ENCODE data around the gene LINC00237.

LINC00237 gene

DNA sequence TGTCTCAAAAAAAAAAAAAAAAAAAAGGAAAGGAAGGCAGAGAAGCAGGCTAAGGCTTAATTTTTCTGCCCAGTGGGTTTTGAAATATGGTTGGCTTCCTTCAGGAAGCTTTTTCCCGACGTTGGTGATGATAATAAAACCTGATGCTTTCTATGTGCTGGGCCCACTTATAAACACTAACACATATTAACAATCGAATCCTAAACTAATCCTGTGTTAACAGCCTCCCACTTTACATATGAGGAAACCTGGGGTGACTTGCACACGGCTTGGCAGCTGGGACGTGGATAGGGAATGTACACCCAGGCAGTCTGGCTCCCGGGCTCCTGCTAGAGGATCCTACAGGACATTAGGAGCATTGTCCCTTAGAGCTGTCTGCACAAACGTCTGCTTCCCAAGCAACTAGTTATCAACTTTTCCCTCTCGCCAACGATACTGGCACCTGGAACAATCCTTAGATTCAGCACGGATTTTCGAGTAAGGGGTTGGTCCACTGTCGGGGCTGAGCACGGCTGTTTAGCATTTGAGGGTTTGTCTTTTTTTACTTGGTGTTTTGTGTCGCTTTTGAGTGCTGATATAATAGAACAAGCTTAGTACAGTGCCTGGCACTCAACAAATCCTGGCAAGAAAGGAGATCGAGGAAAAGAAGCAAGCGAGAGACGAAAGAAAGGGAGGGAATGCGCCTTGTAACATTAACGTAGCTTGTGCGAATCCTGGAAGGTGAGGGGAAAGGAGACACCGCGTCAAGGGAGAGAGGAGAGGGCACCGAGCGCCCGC is 19.1 kb upstream of the LINC00237 start:
- DNase-seq, result peak; percentile 60

DNA sequence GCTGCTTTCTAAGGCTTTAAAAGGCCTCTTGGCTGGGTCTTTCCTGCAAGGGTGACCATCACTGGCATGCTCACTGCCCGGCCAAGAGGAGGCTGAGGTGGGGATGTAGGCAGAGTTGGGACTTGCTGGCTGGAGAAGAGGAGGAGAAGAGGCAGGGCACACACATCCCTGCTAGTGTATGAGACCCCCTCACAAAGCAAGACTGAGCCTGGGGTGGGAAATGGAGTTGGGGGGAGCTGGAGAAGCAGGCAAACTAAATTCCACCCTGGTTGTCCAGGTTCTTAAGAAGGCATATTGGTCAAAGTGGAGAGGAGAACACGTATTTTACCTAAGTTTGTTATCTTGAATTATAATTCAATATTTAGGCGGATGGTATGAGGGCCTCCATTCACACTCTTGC is 18.0 kb upstream of the LINC00237 start:
- no peak for DNase-seq

DNA sequence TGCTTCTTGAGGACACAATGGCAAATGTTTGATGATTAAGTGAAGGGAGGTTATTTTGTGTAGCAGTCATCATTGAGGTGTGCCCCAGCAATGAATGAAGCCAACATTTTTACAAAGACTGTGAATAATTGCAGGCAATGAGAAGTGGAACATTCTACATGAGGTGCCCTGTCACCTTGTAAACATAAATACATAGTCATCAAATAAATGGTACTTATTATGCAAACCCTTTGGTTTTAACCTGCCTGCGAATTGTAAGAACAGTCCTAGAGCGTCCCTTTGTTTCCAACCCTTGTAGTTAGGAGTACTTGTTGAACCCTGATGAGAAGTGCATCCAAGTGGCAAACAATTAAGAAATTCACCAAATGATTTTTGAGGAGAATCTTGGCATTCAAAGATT is 12.6 kb upstream of the LINC00237 start:
- no peak for DNase-seq

DNA sequence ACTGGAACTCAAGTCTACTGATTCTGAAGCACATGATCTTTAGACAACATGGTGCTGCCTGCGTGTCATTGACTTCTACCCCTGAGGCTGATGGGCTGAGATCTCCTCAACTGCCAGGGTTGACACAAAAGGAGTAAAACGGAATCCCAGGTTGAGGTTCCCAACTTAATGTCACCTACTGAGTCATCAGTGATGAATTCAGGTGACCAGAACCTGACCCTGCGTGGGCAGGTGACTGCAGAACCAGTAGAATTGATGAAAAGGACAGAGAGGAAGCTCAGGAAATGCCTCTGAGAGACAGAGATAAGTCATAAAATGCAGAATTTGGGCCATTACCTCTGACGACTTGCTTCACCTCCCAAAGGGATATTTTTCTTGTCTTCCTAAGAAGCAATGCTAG is 12.0 kb upstream of the LINC00237 start:
- no peak for DNase-seq

DNA sequence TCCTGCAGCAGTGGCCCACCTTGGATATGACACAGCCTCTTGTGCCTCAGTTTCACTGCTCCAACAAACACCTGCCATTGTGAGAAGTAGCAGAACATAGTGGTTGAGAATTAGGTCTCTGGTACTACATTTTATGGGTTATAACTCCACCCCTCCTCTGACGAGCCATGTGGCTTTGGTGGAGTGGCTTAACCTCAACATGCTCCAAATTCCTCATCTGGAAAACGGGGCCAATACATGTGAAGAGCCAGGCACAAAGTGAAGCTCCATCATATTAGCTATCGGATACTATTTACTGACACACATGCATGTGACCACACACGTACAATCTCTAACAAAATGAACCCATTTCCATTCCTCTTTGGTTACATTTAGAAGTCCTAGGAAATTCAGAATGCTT is 11.4 kb upstream of the LINC00237 start:
- no peak for DNase-seq

DNA sequence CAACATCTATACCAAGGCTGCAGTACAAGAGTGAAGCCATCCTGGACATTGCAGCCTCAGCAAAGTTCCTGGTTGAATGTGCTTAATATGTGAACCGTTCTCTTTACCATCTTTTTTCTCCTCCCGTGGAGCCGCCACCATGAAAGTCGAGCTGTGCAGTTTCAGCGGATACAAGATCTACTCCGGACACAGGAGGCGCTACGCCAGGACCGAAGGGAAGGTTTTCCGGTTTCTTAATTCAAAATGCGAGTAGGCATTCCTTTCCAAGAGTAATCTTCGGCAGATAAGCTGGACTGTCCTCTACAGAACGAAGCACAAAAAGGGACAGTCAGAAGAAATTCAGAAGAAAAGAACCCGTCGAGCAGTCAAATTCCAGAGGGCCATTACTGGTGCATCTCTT is 8.4 kb upstream of the LINC00237 start:
- no peak for DNase-seq

DNA sequence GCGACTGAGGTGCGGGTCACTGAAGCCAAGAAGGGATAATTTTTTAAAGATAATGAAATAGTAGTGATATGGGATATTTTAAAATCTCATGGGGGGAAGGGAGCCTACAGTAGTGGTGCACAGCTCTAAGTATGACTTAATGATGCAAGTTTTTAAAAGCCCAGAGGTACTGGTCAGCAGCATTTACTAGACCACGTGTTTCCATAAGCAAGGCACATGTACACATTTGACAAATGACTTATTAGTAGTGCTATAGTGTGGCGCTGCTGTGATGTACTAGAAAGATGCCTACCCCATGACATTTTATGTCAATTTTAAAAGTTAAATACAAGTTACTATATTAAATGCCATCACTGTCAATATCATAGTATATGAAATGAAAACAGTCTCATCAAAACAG is 7.5 kb upstream of the LINC00237 start:
- DNase-seq, result no peak

DNA sequence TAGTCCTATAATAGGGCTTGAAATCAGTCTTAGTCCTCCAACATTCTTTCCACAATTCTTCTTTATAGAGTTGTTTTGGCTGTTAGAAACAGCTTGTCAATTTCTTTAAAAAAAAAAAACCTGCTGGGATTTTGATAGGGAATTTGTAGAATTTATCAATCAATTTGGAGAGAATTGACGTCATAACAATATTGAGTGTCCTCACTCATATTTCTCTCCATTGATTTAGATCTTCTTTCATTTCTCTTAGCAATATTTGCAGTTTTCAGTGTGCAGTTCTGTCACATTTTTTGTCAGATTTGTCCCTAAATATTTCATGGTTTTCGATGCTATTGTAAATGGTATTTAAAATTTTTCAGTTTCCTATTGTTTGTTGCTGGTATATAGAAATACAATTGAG is 5.3 kb upstream of the LINC00237 start:
- no peak for DNase-seq

DNA sequence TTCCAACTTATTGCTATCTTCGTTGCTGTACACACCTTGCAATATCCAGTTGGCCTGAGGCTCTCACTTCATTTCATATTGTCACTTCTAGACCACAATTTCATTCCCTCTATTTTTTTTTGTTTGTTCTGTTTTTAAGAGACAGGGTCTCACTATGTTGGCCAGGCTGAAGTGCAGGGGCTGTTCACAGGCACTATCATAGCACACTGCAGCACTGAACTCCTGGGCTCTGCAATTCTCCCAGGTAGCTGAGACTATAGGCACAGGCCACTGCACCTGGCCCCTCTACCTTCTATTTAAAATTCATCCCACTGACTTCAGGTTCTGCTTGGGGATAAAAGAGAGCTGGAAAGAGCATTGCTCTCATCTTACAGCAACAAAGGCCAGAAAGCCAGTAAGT is 4.7 kb upstream of the LINC00237 start:
- DNase-seq, result no peak

DNA sequence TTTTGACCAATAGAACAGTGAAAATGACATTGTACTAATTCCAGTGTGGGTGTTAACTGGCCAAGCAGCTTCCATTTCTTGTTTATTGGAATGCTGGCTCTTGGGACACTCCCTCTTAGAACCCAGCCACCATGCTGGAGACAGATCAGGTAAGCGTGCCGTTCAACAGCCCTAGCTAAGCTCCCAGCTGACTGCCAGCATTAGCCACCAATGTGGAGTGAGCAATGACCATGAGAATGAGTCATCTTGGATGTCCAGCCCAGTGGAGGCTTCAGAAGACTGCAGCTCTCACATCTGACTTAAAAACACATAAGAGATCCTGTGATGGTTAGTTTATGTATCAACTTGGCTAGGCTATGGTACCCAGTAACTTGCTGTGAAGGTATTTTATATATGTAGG is 3.0 kb upstream of the LINC00237 start:
- DNase-seq, result no peak

DNA sequence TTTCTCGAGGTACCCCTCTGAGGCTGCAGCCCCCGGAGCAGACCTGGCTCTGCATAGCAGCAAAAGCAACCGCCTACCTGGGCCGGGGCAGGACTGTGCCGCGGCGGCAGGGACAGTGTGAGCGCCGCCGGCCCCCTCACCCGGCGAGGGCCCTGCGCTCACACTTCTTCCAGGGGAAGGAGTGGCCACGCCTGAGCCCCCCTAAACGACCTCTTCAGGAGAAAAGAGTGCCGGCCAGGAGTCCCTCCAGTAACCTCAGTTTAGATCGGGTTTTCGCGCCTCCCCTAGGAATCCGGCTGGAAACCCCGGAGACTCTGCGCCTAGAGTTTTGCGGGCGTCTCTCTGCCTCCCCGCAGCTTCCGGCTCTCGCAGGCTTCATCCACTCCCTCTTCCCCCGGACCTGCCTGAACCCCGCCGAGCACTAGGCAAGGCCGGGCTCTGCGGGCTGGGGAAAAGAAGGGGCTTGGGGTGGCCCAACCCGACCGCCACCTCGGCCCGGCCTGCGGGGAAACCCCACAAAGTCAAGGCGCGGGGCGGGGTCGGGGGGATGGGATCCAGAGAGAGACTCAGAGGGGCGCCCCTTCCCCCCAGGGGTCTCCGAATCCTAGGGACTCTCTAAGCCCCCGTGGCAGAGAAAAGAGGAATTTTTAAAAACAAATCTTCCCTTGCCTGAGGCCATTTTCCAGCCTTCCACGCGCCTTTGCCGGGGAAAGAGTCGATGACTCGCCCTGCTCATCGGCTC is 558 bp downstream of the LINC00237 start:
- DNase-seq, result no peak

DNA sequence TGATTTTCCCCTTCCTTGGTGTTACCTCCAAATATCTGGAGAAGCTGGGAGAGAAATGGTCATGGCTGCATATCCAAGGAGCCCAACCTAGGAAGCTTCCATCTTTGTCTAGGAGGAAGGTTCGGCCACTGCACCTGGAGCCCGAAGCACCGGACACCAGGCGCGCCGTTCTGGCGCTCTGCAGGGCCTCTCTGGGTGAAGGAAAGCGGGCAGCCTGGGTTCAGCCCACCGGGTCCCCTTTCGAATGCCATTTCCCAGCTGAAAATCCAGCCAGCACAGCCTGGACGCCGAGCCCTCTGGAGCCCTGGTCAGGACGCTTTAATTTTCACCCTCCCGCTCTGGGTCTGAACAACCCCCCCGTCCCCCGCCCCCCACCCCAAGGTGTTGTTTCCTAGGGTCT is 1.2 kb downstream of the LINC00237 start:
- DNase-seq, result no peak

DNA sequence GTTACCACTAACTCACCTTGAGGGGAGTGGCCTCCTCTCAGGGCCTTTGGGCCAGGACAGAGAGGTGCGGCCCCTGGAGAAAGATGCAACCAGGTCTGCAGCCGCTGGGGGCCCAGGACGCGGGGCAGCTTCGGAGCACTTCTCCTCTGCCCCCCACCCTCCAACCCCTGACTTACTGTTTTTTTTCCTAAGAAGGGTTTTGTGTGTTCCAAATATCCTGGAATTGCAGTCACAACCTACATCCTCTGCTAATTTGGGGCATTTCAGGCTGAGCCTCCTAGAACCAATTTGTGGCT is 1.7 kb downstream of the LINC00237 start:
- DNase-seq, result no peak

DNA sequence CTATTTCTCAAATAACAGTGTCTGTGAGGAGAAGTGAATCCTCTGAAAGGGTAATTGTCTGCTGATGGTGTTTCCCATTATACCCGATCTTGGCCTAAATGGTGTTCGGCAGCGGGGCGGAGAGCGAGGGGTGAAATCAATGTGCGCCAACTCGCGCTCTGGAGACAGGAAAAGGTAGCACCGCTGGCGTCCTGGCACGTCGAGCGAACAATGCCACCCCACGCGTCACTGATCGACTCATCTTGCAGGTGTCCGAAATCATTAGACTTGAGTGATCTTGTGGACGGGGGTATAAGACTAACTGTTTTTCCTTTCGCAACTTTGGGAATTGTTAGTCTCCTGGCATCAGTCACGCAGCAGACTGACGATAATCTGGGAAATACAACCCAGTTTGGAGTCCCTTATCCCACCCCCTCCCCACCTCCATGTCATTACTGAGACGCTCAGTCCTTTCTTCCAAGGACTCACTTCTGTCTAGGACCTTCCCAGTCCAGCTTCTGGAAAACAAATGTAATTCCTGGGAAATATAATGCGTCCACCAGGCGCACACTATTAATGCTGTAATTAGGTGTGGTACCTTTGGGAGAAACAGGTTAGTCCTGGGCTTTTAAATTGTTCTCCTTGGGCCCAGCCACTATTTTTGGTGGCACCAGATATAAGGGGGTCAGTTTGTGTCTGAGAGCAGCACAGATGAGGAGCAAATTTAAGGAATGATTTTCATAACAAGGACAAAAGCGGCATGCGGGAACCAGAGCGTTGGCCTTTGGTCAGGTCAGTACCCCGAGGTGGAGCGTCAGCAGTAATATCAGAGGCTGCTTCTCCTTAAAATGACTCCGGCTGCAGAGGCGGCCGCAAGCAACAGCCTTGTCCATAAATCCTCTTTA is 2.3 kb downstream of the LINC00237 start:
- DNase-seq, result no peak

DNA sequence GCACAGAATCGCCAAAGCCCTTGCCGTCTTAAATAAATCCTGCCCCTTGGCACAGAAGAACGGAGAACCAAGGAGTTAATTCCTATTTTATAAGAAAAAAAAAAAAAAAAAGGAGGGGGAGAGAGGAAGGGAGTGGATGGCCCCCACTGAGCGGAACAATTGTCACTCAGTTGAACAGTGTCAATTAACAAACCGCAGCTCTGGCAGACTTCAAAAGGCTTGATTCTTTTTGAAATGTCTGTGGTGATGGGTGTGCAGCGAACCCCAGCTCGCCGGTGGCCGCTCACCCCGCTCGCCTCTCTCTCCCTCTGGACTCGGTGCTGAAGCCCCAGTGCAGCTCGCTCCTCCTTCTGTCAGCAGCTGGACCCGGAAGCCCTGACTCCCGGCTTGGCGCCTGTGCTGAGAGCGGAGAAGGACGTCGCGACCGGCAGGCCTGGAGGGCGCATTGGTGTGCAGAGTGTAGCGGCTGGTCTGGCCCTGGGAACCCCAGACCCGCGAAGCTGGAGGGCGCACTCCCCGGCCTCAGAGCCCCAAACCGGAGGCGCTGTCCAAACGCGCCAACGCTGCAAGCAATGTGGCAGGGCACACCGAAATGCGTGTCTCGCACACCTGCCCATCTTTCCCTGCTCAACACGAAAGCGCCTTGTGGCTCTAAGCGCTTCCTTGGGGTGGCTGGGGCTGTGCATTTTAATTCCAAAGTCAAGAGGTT is 3.4 kb downstream of the LINC00237 start:
- no peak for DNase-seq

DNA sequence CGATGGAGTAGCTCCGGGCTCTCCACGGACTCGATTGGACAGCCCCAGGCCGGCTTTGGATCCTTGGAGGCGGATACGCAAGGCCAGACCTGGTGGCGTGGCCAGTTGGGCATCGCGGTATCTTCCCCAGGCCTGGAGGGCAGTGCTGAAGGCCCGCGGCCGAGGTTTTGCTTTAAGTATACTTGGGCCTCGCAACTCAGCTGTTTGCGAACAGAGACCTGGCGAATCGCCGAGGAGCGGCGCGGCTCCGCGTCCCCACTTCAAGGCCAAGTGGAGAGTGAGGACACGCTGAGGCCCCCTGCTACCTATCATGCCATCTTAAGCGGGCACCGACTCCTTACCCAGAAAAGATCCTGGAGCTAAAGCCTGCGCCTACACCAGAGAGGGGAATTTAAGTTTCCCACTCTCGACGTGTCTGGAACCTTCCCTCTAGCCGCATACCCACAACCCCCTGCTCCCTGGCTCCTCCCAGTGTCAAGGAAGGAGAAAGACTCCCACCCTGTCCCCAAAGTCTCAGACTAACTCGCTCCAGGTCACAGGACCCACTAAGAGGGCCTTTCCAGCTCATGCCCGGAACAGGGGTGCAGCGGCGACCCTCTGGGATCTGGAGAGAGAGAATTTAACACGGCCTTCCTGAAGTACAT is 4.1 kb downstream of the LINC00237 start:
- DNase-seq, result no peak

DNA sequence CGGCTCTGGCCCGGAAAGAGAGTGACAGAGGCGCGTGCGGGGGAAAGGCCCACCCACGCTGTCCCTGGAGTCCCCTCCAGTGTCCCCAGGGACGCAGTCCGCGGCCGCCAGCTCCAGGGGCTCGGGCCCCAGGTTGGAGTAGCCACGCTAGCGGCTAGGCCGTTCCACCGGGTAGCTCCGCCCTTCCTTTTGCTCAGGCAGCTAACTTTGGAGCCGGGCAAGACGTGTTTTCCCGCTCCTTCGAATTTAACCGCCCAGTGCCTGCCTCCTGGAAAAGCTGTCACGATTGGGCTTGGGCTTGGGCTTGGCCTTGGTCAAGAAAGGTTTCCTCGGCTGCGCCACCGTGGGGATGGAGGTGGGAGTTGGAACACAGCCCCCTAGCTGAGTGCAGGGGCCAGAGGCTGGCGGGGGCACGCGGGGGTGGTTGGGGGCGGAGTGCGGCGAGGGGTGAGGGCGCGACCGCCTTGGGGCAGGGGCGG is 4.7 kb downstream of the LINC00237 start:
- no peak for DNase-seq

DNA sequence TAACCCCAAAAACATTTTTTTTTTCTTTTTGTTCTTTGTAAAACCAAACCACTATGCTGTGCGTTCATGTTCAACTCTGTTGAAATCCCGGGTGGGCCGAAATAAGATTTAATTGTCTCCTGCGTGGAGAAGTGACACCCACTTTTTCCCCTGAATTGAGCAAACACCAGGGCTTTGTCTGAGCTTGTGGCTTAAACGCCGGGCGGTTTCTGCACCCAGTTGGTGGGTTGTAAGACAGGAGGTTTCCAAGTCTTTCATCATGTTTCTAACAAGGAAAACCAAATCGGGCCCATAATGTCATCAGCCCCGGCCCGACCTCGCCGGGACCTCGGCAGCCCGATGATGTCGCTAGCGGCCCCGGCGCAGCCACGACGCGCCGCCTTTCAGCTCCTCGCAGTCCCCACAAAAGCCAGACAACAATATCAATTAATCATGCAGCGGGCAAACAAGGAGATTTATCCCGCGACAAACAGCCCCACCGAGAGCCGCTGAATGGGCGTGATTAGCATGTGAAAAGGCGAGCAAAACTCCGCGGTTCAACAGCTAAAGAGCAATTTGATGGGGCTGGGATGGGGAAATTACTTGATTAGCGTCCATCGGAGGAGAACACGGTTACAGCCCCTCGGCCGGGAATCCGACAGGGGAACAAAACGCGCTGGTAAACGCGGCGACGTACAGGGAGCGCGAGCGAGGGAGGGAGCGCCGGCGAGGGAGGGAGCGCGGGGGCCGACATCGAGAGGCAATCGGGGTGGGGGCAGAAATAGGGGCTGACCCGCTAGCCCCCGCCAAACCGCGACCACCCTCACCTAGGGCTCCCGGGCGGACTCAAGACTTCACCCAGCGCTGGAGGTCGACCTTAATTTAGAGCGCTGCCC is 5.3 kb downstream of the LINC00237 start:
- no peak for DNase-seq

DNA sequence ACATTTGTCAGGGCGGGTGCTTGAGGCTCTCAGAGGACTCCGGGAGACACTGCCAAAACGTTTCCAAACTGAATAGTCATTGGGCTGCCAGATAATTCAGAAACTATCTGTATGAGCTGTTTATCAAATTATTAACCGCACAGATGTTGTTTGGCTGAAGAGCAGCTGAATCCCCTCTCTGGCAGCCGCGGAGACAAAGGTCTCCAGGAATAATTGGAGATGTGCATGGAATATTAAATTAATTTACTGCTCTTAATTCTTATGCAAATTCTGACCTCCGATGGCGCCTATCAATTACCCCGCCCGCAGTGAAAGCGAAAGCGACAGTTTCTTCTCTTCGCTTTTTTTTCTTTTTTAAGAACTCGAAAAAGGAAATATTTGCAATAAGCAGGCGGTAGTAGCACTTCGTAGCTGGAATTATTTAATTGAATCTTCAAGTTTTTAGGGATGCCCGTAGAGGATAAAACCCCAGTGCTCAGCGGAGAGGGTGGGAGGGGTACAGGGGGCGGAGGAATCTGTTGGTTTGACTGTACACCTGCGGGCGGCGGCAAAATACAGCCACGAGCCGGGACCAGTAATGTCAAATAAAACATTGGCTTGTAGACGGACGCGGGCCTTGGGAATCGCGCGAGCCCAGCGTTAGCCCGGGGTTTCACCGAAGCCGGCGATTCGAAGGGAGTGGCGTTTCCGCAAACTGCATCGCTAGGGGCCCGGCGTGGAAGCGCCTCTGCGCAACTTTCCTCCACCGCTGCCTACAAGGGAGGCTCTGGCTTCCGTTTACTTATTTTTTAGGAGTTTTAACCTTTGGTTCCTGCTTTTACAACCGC is 6.2 kb downstream of the LINC00237 start:
- peak; percentile 55 for DNase-seq

DNA sequence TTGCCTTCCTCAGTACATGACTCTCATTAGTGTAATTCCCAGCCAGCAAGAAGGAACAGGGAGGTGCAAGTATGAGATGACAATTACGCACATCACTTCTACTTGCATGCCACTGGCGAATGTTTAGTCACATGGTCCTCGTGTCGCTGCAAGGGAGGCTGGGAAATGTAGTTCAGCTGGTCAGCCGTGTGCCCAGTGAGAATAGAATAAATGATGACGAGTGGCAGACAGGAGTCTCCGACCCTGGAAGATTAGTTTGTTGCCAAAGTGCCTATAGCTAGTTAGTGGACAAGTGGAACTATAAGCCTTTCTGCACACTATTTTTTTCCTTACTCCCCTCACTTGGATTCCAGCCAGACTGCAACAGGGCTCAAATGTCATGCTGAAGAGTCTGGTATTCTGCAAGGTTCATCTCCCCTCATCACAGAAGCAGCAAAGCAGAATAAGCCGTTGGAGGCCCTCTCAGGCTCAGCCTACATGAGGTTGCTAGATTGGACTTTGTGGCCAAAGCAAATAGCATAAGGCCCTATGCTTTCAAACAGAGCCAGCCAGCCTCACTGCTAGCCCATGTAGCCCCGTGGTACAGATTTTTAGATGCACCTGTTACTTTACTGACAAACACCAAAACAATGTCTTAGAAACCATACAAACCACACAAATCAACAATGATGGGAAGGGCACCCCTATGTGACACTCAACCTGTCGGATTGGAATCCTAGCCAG is 9.7 kb downstream of the LINC00237 start:
- DNase-seq, result no peak
